GM23338 (cell line): Measurements from ENCODE around the gene SBNO1.

ENCODE experiments used
- EZH2 ChIP-seq: fragments of 200-600 bp; sonication (generic); IDR thresholded peaks from one replicate; pipeline ENCODE4 v1.8.0; 2017; ENCODE audit warnings: antibody characterized with exemption, mild to moderate bottlenecking, low read depth; ENCODE audit not compliant: unreplicated experiment
- TF ChIP-seq, protein P1 (sequence below), 2 experiments: fragments of 200-600 bp in 1 of 2; sonication (generic) in 1 of 2; conservative IDR thresholded peaks; 2 replicates each; pipeline versions ENCODE4 v1.5.1 to v1.6.1; 2016 to 2017; ENCODE audit warnings: antibody characterized with exemption in 2 of 2, low read depth in 2 of 2, mild to moderate bottlenecking in 2 of 2, moderate library complexity in 1 of 2
- TF ChIP-seq, protein P2 (sequence below): IDR thresholded peaks from one replicate; pipeline ENCODE4 v1.6.1; 2018; ENCODE audit warnings: antibody characterized with exemption; ENCODE audit not compliant: unreplicated experiment

DNA sequence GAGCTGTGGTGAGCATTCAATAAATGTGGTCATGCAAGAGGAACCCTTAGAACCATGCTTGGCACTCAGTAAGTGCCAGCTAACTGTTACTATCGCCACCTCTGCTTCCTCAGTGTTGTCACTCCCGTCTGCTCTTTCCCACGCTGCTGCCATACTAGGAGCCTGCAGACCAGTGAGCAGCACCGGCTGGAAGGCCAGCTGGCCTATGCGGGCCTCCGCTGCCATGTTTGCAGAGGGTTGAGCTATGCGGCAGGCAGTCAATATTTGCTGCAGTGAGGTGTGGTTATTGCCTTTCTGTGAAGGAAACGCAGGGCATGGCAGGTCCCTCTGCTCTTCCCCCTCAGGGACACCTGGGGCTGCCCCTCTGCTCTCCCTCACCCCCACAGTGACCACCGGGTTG lies 32.3 kb upstream of the SBNO1 start:
- TF ChIP-seq, protein P1, sequence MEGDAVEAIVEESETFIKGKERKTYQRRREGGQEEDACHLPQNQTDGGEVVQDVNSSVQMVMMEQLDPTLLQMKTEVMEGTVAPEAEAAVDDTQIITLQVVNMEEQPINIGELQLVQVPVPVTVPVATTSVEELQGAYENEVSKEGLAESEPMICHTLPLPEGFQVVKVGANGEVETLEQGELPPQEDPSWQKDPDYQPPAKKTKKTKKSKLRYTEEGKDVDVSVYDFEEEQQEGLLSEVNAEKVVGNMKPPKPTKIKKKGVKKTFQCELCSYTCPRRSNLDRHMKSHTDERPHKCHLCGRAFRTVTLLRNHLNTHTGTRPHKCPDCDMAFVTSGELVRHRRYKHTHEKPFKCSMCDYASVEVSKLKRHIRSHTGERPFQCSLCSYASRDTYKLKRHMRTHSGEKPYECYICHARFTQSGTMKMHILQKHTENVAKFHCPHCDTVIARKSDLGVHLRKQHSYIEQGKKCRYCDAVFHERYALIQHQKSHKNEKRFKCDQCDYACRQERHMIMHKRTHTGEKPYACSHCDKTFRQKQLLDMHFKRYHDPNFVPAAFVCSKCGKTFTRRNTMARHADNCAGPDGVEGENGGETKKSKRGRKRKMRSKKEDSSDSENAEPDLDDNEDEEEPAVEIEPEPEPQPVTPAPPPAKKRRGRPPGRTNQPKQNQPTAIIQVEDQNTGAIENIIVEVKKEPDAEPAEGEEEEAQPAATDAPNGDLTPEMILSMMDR (conservative IDR thresholded peaks at IDR 0.05; ENCODE audit: low read depth in 2 of 2) = no peak
- no peak for TF ChIP-seq EZH2
- TF ChIP-seq, protein P2, sequence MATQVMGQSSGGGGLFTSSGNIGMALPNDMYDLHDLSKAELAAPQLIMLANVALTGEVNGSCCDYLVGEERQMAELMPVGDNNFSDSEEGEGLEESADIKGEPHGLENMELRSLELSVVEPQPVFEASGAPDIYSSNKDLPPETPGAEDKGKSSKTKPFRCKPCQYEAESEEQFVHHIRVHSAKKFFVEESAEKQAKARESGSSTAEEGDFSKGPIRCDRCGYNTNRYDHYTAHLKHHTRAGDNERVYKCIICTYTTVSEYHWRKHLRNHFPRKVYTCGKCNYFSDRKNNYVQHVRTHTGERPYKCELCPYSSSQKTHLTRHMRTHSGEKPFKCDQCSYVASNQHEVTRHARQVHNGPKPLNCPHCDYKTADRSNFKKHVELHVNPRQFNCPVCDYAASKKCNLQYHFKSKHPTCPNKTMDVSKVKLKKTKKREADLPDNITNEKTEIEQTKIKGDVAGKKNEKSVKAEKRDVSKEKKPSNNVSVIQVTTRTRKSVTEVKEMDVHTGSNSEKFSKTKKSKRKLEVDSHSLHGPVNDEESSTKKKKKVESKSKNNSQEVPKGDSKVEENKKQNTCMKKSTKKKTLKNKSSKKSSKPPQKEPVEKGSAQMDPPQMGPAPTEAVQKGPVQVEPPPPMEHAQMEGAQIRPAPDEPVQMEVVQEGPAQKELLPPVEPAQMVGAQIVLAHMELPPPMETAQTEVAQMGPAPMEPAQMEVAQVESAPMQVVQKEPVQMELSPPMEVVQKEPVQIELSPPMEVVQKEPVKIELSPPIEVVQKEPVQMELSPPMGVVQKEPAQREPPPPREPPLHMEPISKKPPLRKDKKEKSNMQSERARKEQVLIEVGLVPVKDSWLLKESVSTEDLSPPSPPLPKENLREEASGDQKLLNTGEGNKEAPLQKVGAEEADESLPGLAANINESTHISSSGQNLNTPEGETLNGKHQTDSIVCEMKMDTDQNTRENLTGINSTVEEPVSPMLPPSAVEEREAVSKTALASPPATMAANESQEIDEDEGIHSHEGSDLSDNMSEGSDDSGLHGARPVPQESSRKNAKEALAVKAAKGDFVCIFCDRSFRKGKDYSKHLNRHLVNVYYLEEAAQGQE = no peak
